GM12801 (cell line): ENCODE results near the gene POFUT2.

Experiments used
- CTCF ChIP-seq: IDR thresholded peaks from one replicate; pipeline ENCODE4 v1.5.1; 2011; ENCODE audit warnings: control low read depth; ENCODE audit not compliant: insufficient read length; ENCODE audit errors: extremely low read depth

Gene POFUT2

DNA sequence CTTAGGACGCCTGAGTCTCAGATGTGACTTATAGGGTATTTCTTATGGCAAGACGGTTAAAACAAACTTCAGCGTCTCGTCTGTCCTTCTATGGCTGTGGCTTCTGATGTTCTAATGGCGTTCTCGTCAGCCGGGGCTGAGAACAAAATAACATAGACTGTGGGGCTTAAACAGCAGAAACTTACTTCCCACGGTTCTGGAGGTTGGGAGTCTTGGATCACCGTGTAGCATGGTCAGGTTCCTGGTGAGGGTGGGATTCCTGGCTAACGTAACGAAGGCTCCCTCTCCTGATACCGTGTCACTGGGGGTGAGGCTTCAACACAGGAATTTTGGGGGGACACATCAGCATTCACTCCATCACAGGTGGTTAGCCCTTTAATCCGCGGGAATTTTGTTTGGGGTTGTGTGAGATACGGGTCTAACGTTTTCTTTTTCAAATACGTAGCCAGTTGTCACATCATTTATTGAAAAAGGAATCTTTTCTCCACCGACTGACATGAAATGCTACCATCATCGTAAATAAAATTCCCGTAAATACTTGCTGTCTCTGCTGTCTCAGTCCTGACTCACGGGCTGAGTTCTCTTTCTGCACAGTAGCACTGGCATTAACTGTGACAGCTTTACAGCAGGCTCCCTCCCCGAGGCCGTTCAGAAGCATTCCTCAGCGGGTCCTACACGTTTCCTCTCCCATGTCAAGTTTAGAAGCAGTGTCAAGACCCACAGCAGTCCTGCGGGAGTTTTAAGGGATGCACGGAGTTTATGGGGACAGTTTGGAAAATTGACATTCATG is 8.1 kb upstream of the POFUT2 start:
- no peak for TF ChIP-seq CTCF

DNA sequence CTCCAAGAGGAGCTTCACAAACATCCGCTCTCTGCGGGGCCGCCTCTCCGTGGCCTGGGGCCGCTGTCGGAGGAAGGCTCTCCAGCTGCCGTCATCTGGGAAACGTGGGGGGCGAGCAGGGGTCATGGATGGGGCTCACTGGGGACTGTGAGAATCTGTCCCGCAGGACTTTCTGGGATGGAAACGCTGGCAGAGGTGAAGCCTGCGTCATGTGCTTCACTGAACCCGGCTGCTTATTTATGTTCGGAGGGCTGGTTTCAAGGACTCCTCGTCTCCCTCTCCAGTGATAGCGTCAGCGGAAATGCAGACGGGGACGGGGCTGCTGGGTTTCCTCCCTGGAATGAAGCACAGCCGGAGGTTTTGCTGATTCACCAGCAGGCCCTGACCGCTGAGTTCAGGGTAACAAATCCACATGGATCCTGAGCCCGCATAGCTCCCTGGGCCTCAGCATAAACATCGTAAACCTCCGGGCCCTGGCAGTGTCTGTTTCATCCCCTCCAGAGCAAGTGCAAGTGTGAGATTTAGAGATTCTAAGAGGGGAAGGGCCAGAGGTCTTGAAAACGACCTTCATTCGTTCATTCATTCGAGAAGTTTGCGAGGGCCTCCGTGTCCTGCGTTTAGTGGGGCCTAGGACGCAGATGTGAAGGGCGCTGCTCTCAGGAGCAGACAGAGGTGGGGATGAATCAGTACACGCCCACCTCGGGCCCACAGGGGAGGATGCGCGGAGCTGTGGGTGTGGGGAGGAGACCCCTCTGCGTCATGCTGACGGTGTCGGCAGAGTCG is 7.0 kb upstream of the POFUT2 start:
- TF ChIP-seq CTCF: no peak

DNA sequence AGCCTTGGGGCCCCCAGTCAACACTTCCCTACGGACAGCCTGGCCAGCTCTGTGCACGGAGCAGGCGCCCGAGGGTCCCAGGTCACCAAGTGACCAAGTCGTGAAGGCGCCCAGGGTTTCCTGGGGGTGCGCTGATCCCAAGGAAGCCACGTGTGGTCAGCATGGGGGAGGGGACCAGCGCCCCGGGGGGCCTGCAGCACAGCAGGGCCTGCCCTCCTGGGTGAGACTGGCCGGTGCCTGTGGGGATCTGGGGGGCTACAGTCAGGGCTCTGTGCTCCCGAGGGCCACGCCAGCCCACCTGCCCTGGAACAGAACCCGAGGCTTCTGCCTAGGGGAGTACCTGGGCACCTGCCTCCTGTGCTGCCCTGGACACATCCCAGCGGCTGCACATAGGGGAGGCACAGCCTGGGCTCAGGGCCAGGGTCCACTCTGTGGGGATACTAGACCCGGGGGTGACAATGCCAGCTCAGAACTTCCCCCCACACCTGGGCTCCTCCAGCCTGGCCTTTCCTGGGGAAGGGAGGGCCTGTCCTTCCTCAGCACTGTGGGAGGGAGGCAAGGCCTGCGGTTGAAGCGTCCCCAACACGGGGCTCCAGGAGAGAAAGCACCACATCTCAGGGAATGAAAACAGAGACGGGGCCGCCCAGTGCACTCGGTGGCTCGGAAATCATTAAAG is 6.2 kb upstream of the POFUT2 start:
- TF ChIP-seq CTCF: no peak

- TF ChIP-seq CTCF: no peak
Observed at GRCh38 chr21:45293220-45293725, 5.6 kb upstream of the POFUT2 start.

GRCh38 chr21:45292399-45293219 is 4.9 kb upstream of the POFUT2 start:
- TF ChIP-seq CTCF: no peak

DNA sequence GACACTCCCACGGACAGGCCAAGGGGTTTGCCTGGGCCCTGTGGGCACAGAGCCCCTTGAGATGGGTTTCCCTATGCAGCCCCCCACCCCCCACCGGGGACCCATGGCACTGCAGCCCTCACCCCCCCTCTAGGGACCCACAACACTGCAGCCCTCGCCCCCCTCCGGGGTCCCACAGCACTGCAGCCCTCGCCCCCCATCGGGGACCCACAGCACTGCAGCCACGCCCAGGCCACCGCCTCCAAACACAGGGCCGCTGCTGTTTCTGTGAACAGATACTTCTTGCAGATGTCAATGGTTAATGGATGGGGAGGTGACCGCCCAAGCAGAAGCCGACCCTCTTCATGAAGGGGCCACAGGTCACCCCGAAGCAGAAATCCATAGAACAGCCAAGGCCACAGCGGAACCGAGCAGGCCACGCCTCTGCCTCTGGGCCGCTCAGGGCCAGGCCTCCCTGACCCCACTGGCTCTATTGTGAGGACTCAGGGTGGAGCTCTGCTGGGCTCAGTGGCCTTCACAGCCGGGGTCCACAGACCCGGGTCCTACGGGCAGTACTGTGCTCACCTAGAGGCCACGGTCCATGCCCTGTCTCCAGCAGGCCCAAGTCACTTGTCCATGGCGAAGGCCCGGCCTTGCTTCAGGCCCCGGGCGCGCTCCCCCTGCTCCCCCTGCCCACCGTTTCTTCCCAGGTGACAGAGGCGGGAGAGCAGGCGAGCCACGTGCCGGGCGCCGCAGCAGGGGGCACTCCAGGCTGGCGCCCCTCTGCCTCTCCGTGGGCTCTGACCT is 4.1 kb upstream of the POFUT2 start:
- no peak for TF ChIP-seq CTCF
